SH-SY5Y (cell line): ENCODE data around the gene SLX4.

Source experiments
- GATA2 ChIP-seq: IDR thresholded peaks from 2 replicates; pipeline ENCODE4 v1.6.1; 2011; ENCODE audit warnings: mild to moderate bottlenecking, low read depth, low read length
- GATA3 ChIP-seq: IDR thresholded peaks from 2 replicates; pipeline ENCODE4 v1.6.1; 2011; ENCODE audit warnings: low read depth, mild to moderate bottlenecking, low read length, moderate library complexity

DNA sequence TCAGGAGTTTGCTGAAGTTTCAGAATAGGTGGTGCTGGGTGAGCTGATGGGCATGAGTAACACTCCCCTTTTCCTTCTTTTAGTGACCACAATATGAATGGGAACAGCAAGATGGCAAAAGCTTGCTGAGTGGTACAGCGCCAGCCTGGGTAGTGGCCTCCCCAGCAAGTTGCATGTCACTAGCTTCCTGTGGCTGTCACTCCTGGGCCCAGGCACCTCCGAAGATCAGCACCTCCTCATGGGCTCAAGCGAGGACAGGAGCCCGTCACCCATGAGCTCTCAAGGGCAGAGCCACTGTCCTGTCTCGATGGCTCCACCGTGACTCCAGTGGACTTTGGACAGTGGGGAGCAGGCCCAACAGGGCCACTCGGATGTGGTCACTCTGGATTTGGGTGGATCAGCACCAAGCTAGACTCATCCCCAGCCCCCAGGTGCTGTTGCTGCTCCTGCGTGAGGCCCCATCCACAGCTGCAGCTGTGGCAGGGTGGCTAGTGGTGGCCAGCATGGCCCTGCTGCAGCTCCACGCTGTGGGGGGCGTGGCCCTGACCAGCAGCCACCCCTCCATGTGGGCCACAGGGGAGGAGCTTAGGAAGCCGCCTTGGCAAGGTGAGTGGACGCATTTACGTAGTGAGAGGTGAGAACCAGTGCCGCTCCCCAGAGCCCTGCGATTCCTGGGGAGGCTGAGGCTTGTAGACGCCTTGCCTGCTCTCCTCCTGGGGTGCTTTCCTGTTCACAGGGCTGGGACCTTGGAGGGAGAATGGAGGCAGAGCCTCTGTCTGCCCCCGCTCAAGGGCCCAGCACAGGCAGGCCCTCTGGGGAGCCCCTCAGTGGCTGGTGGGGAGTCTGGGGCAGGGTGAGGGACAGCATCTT is 29.5 kb upstream of the SLX4 start:
- no peak for TF ChIP-seq GATA2
- TF ChIP-seq GATA3 = no peak
